ENCODE measurements around the gene BHLHE23.

The BHLHE23 gene

DNA sequence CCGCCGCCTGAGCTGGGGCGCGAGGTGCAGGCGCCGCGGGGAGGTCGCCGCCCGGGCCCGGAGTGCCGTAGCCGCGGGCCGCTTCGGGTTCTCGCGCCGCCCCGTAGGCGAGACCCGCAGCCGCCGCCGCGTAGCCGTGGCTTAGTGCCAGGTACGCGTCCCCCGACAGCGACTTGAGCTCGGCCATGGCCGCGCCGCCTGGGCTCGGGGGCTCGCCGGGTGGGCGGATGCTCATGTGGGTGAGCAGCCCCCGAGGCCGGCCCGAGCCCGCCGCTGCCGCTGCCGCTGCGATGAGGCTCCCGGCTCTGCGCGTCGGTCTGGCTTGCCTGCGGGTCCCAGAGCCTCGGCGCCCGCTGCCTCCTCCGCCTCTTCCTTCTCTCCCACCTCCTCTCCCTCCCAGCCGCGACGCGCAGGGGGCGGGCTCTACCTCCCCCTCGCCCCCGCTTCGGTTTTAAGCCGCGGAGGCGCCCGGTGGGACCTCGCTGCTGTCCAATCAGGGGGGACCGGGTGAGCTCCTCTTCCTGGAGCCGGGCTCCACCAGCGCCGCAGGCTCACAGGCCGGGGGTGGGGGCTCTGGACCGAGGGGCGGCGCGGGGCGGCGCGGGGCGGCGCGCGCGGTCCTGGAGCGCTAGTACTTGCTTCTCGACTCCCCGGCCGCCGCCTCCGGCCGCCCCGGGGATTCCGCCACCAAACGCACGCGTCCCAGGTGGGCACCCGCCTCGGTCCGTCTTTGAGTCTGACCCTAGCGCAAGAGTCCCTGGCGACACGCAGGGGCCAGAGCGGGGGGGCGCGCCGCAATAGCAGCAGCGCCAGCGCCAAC, at the start of gene BHLHE23:
Gene BHLHE23 (minus strand): TSS at position 425 of the 820 bp plus-strand sequence. CDS start 190 bp downstream, at position 235.
- no peak for DNase-seq

- DNase-seq: no peak
Observed at GRCh38 chr20:63055575-63056235, 48.9 kb upstream of the BHLHE23 start.

DNA sequence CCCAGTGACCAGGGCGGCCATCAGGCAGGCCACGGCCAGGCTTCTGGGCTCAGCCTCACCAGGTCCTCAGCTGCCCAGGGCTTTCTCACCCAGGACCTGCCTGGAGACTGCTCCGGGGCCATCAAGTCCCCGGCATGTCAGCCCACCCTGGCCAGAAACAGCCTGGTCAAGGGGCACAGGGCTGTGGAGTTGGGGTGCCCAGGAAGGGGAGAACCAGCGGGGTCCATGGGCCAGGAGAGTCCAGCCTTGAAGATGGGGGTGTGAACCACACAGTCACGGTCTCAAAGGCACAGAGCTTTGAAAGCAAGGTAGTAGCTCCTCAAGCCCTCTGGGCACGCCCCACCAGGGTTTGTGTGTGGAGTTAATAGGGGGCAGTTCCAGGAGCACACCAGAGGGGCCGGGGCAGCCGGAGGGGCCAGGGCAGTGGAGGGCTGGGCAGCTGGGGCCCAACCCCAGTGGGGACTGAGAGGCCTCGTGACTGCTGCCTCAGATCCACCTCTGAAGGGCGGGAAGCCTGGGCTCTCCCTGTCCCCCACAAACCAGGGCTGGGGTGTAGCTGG, 48.0 kb upstream of the BHLHE23 start:
- no peak for DNase-seq

- no peak for DNase-seq
Observed at GRCh38 chr20:63054103-63054474, 47.3 kb upstream of the BHLHE23 start.

GRCh38 chr20:63053432-63054102, 46.8 kb upstream of the BHLHE23 start:
- no peak for DNase-seq

DNA sequence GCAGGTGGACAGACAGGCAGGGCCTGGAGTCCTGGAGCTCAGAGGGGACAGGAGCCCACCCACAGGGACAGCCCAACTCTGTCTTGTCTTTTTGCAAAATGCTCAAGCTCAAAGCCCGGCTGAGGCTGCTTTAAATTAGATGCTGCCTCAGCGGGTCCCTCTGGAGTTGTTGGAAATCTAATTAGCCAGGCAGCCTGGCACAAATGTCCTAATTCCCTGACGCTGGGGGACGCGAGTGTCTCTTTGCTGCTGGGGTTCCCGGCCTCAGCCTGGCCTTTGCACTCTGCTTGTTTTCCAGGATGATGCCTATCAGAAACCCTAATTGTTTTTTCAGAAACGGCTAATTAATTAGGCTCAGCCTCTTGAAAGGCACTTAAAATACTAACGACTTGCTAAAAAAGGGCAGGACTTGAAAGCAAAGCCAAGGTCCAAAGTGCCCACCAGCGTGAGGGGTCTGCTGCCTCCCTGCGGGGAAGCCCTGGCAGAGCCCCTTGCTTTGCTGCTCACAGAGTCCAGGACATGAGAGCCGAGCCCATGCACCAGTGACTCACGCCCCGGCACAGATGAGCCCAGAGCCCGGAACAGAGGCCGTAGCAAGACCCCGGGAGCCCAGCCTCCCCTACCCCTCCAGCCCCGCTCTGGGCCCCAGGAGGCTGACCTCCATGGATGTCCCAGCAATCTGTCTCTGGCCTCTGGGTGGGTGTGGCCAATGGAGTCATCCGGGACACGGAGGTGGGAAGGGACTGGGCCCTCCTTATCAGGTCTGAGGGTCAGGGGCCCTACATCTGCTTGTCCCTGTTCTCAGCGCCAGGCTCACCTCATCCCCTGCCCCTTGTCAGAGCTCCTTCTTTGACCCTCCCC, 46.0 kb upstream of the BHLHE23 start:
- DNase-seq: no peak

DNA sequence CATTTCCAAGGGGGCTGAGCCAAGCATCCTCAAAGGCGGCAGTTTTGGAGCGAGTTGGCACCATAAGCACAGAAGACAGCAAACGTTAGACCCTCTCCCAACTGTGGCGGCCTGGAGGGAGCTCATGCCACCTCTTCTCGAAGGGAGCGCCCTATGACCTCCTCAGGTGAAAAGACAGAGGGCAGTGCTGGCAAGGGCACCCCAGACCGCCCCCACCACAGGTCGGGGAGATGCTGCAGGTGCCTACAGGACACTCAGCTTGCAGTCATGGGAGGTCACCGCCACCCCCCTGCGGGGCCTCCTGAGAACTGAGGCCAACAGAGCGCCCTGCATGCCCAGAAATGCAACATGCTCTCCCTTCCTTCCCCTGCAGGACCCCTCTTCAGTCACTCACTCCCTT, 45.1 kb upstream of the BHLHE23 start:
- DNase-seq: no peak

- DNase-seq: no peak
Observed at GRCh38 chr20:63051186-63051860, 44.6 kb upstream of the BHLHE23 start.

GRCh38 chr20:63050406-63050805, 43.6 kb upstream of the BHLHE23 start:
- no peak for DNase-seq

DNA sequence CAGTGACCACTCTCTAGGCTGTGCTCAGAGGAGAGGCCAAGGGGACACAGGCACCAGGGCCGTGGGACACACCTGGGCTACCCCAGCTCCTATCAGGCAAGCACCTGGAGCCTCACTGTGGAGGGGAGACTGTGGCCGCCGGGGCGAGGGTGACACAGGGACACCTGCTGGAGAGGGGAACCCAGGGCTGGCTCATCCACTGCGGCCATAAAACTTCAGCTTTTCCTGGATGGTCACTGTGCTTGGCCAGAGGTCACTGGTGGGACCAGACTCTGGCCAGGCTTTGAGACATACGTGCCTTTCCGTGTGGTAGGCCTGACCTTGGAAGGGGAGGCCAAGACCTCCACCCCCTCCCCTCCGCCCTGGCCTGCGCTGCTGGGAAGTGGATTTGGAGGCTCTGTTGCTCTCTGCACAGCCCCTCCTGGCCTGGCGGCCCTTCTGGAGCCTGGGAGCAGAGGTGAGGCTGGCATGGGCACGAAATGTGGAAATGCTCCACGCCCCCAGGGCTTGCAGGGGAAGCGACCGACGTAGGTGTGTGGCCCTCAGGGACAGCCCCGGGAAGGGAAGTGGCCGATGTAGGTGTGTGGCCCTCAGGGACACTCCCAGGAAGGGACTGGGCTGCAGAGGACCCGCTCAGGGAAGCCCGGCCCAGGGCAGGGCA, 42.9 kb upstream of the BHLHE23 start:
- no peak for DNase-seq

DNA sequence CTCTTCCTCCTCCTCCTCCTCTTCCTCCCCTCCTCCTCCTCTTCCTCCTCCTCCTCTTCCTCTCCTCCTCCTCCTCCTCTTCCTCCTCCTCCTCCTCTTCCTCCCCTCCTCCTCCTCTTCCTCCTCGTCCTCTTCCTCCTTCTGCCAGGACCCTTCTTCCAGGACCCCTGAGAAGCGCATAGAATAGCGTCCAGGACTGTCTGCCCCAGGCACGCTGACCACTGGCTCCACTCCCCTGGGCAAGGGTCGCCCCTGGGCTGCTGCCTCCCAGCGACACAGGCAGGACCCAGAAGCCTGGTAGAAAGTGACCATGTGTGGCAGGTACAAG, 42.4 kb upstream of the BHLHE23 start:
- no peak for DNase-seq

DNA sequence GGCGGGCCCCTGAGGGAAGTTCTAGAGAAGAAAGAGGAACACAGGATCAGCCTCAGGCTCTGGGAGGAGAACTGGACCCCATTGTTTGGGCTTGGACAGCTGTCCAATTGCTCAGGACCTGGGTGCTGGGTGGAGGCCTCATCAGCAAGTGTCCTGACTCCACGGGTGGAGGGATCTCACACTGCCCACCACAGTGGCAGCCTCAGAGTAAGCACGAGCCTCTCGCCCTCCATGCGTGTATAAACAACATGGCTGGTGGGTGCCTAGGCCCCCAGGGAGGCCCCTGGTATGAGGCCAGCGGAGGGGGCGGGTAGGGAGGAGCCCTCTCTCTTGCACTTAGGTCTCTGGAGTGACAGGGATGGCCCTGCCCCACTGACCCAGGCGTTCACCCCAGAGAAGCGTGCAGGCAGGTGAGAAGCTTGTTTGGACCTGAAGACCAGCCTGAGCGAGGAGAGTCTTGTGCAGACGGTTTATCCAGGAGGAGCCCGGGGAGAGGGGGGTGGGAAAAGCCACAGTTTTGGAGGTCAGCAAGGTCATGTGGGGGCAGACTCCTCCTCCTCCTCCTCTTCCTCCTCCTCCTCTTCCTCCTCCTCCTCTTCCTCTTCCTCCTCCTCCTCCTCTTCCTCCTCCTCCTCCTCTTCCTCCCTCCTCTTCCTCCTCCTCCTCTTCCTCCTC, 41.9 kb upstream of the BHLHE23 start:
- no peak for DNase-seq

DNA sequence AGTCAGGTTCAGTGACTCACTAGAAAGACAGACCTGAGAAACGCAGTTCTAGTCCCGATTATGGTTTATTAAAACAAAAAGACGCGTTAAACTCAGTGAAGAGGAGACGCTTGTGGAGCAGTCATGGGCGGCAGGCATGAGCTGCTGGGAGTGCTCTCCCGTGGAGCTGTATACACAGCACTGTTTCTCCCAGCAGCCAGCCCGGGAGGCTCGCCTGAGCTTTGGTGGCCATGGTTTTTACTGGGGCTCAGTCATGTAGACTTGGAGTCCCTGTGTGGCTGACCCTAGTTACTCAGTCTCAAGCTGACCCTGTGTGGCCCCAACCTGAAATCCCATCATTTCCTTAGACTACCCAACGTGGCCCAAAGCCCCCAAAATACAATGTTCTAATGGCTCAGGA, 41.2 kb upstream of the BHLHE23 start:
- no peak for DNase-seq

DNA sequence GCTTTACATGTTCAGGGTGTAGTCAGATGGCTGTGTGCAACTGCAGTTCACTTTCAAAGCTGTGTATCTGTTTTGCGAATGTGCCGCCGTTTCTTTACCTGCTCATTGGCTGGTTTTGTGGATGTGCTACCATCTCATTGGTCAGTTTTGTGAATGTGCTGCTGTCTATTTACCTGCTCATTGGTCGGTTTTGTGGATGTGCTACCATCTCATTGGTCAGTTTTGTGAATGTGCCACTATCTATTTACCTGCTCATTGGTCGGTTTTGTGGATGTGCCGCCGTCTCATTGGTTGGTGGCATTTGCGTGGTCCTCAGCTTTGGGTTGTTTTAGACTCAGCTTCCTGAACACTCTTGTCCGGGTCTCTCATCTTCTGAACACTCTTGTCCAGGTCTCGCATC, 40.5 kb upstream of the BHLHE23 start:
- no peak for DNase-seq

GRCh38 chr20:63046841-63047240, 40.1 kb upstream of the BHLHE23 start:
- DNase-seq: no peak

DNA sequence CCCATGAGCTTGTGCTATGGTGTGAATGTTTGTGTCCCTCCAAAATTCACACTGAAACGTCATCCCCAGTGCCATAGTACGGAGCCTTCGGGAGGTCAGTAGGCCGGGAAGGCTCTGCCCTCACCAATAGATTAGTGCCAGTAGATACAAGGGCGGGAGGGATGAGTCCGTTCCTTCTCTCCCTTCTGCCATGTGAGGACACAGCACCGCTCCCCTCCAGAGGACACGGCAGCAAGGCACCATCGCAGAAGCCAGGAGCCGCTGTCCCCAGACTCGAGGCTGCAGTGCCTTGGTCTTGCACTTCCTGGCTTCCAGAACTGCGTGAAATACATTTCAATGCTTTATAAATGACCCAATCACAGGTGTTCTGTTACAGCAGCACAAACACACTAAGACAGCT, 39.2 kb upstream of the BHLHE23 start:
- DNase-seq: no peak

DNA sequence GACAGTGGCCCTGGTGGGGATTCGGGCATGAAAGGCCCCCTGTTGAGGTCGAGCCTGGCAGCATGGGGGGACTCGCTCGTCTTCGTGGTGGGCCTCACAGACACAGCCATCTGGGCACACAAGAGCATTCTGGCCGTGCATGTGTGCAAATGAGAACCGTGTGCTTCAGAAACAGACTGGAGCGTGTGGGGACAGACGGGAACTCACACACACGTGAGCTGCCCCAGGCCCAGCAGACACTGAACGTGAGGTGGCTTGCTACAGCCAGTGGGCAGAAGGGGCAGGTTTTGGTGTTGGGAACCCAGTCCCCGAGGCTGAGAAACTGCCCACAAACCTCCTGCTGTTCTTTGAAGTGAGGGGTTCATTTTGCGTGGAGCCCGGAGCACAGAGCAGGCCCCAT, 38.6 kb upstream of the BHLHE23 start:
- DNase-seq: no peak

DNA sequence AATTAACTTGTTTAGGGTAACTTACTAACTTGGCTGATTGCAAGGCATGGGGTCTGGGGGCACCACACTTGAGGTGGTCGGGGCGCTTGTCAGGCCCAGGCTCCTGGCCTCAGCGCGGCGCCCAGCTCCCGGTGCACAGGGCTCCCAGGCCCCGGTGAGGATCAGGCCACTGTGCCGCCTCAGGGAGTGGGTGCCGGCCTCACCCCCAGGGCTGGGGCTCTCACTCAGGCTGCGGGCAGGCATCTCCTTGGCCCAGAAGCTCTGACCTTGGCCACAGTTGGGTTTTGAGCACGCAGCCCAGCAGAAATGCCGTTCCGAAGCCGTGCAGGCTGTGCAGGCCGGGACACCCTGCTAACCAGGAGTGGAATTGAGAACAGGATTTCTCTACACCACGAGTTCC, 37.8 kb upstream of the BHLHE23 start:
- DNase-seq: no peak

- no peak for DNase-seq
Observed at GRCh38 chr20:63044204-63044600, 37.4 kb upstream of the BHLHE23 start.

DNA sequence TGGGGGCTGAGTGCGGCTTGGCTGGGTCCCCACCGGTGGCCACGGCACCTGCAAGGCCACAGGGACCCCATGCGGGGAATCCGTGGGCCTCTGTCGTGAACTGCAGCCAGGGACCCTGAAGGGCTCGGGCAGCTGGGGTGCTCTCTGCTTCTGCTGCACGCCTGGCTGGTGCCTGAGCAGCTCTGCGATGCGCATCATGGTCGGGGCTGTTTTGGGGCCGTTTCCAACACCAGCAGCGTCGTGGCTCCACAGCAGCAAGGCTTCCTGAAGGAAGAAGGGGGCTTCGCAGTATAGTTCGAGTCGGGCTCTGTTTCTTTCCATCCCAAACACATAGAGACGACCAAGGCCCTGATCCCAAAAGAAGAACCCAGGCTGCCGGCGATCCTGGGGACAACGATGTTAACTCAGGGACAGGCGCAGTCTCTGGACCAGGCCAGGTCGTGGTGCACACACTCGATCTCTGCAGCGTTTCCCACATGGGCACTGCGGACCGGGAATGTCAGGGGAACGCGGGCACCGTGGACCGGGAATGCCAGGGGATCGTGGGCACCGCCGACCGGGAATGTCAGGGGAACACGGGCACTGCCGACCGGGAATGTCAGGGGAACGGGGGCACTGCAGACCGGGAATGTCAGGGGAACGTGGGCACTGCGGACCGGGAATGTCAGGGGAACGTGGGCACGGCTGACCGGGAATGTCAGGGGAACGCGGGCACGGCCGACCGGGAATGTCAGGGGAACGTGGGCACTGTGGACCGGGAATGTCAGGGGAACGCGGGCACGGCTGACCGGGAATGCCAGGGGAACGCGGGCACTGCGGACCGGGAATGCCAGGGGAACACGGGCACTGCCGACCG, 36.8 kb upstream of the BHLHE23 start:
- no peak for DNase-seq

Data from NK-92 treated with Interleukin-12 subunit alpha and Interleukin-12 subunit beta, amount 100 ng/mL, for 24 hours (cell line).